PC-9 (cell line): ENCODE data around the gene RHOD. TPM values are rescaled to one million over a fixed set of nuclear protein-coding genes. Genes with fewer than 3 reads are reported as not detected.

Experiments used
- BruUV-seq: library from RNA; stranded (reverse); fragments of 400-500 nt; replicated peaks from 2 replicates; lab custom pipeline; 2021; lab: Mats Ljungman, UMichigan
- CTCF ChIA-PET: fragments of 300-600 bp; sonication (Branson Sonifier 250); formaldehyde crosslinking; loops from one replicate; lab custom pipeline; 2022; ENCODE audit warnings: antibody characterized with exemption; lab: Charles Lee
- POLR2A ChIA-PET: fragments of 300-600 bp; sonication (Branson Sonifier 250); formaldehyde crosslinking; loops from one replicate; lab custom pipeline; 2022; ENCODE audit warnings: antibody characterized with exemption; ENCODE audit not compliant: unreplicated experiment; lab: Charles Lee
- DNase-seq, 2 experiments: peaks; one replicate each; pipeline versions ENCODE4 v3.0.0 to v3.0.0-alpha.2; 2015 to 2022; ENCODE audit warnings: mixed read lengths in 1 of 2
- H2AFZ ChIP-seq: fragments of 200-600 bp; sonication (generic); 2 replicates; pipeline ENCODE4 v1.8.1; 2017; ENCODE audit warnings: antibody characterized with exemption
- H3F3A ChIP-seq: fragments of 200-600 bp; sonication (generic); 2 replicates; pipeline ENCODE4 v1.8.1; 2017; ENCODE audit warnings: antibody characterized with exemption, mild to moderate bottlenecking, low read depth; ENCODE audit not compliant: insufficient read depth
- H3K27ac ChIP-seq: fragments of 200-600 bp; sonication (generic); 2 replicates; pipeline ENCODE4 v1.6.1; 2016; ENCODE audit warnings: mixed run types
- H3K27me3 ChIP-seq: fragments of 200-600 bp; sonication (generic); 2 replicates; pipeline ENCODE4 v1.6.1; 2016; ENCODE audit warnings: low read depth, mixed run types; ENCODE audit not compliant: insufficient read depth
- H3K36me3 ChIP-seq: fragments of 200-600 bp; sonication (generic); 2 replicates; pipeline ENCODE4 v1.6.1; 2016; ENCODE audit warnings: low read depth, mixed run types
- H3K4me1 ChIP-seq: fragments of 200-600 bp; sonication (generic); replicated peaks from 2 replicates; pipeline ENCODE4 v1.6.1; 2016; ENCODE audit warnings: mixed run types; ENCODE audit not compliant: insufficient read depth
- H3K4me2 ChIP-seq: fragments of 200-600 bp; sonication (generic); 2 replicates; pipeline ENCODE4 v1.6.1; 2017; ENCODE audit warnings: mixed run types
- H3K4me3 ChIP-seq: fragments of 200-600 bp; sonication (generic); 2 replicates; pipeline ENCODE4 v1.6.1; 2016; ENCODE audit warnings: mixed run types
- H3K79me2 ChIP-seq: fragments of 200-600 bp; sonication (generic); 2 replicates; pipeline ENCODE4 v1.6.1; 2017; ENCODE audit warnings: low read depth, mixed run types
- H3K9me2 ChIP-seq: fragments of 200-600 bp; sonication (generic); 2 replicates; pipeline ENCODE4 v1.8.1; 2017; ENCODE audit warnings: mild to moderate bottlenecking; ENCODE audit not compliant: insufficient read depth
- H3K9me3 ChIP-seq: fragments of 200-600 bp; sonication (generic); 2 replicates; pipeline ENCODE4 v1.8.1; 2016; ENCODE audit warnings: low read depth; ENCODE audit not compliant: insufficient read depth
- H4K20me1 ChIP-seq: fragments of 200-600 bp; sonication (generic); 2 replicates; pipeline ENCODE4 v1.8.1; 2017; ENCODE audit not compliant: insufficient read depth
- EZH2 ChIP-seq: fragments of 200-600 bp; sonication (generic); IDR thresholded peaks from 2 replicates; pipeline ENCODE4 v1.8.0; 2017; ENCODE audit warnings: antibody characterized with exemption, low read depth
- intact Hi-C: fragments of 100-400 bp; cut with micrococcal nuclease; formaldehyde crosslinking; loops from one replicate; pipeline ENCODE4 v1.10.0; 2022; ENCODE audit not compliant: unreplicated experiment
- total RNA-seq: library from RNA; stranded (reverse); gene quantifications from 2 replicates; pipeline ENCODE4 v1.2.3, GENCODE V29; 2021
- TF ChIP-seq, protein P1 (sequence below): fragments of 200-600 bp; sonication (generic); conservative IDR thresholded peaks from 2 replicates; pipeline ENCODE4 v1.6.1; 2017; ENCODE audit warnings: mixed run types, antibody characterized with exemption, mild to moderate bottlenecking, moderate library complexity

Gene RHOD
- total RNA-seq, 1 experiment from 2014 or later, result 127 TPM

DNA sequence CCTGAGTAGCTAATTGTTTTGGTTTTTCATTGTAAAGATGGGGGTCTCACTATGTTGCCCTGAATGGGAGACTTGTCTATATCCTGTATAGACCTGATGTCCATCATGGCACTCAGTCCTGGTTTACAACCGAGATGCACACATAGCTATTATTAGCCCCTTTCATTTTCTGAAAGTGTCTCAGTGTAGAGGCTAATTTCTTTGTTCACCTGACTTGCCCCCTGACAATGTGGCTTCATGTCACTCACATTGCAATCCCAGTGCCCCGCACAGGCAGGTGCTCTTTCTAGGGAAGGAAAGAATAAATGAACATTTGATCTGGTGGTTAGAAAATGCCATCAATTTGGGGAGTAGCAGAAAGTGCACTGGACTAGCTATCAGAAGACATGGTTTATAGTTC lies 49.3 kb downstream of the RHOD start:
- no peaks in the 10 kb centered on the region for H4K20me1 ChIP-seq
- CTCF ChIA-PET, result no interaction called here

DNA sequence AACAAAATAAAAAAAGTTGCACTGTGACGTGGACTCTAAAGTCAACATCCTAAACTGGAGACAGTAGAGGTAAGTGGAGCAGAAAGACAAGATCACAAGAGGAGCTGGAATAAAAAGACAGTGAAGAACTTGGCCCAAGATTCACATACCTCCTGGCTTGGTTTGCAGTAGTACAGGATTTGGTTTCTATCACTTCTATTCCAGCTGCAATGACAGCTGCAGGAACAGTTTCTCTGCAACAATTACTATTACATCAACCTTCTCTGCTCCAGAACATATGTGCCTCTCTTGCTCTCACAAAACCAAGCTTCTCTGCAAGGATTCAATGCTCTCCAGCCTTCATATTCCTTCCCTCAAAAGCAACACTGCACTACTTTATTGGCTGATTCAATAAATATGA lies 54.6 kb downstream of the RHOD start:
- no peaks in the 10 kb centered on the region for H3K79me2 ChIP-seq
- POLR2A ChIA-PET, result no interaction called here
- TF ChIP-seq, protein P1, sequence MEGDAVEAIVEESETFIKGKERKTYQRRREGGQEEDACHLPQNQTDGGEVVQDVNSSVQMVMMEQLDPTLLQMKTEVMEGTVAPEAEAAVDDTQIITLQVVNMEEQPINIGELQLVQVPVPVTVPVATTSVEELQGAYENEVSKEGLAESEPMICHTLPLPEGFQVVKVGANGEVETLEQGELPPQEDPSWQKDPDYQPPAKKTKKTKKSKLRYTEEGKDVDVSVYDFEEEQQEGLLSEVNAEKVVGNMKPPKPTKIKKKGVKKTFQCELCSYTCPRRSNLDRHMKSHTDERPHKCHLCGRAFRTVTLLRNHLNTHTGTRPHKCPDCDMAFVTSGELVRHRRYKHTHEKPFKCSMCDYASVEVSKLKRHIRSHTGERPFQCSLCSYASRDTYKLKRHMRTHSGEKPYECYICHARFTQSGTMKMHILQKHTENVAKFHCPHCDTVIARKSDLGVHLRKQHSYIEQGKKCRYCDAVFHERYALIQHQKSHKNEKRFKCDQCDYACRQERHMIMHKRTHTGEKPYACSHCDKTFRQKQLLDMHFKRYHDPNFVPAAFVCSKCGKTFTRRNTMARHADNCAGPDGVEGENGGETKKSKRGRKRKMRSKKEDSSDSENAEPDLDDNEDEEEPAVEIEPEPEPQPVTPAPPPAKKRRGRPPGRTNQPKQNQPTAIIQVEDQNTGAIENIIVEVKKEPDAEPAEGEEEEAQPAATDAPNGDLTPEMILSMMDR, result no peak
- TF ChIP-seq EZH2, result no peak
- CTCF ChIA-PET, result no interaction called here
- no TSS peak for BruUV-seq
- no peaks in the 10 kb centered on the region for H3K9me3 ChIP-seq
- H3K4me1 ChIP-seq, result no peaks in the 10 kb centered on the region
- H3K27ac ChIP-seq, result no peak overlapping the region
- H3K9me2 ChIP-seq, result no peaks in the 10 kb centered on the region
- H3K27me3 ChIP-seq, result no peaks in the 10 kb centered on the region
- H4K20me1 ChIP-seq, result no peaks in the 10 kb centered on the region
- intact Hi-C loops, result no loop called here
- H3K36me3 ChIP-seq, result no peaks in the 10 kb centered on the region
- no peak for DNase-seq
- no peak overlapping the region for H3K4me2 ChIP-seq
- no peak overlapping the region for H2AFZ ChIP-seq
- H3F3A ChIP-seq, result peaks cover 6% of the 10 kb centered on the region
- no peak overlapping the region for H3K4me3 ChIP-seq

More for the DNA sequence above, 49.3 kb downstream of the RHOD start:
- TF ChIP-seq EZH2, result no peak
- TF ChIP-seq, protein P1, result no peak
- no TSS peak for BruUV-seq
- Histone ChIP-seq H3K27me3 (no peaks in the 10 kb centered on the region), H3K79me2 (no peaks in the 10 kb centered on the region), H3K9me3 (no peaks in the 10 kb centered on the region), H3K4me1 (no peaks in the 10 kb centered on the region), H2AFZ (no peak overlapping the region), H3K9me2 (no peaks in the 10 kb centered on the region), H3K4me3 (no peak overlapping the region), H3K27ac (no peak overlapping the region), H3K36me3 (no peaks in the 10 kb centered on the region), H3F3A (no peaks in the 10 kb centered on the region; the same call in 1 of the 2 replicates), H3K4me2 (no peak overlapping the region)
- POLR2A ChIA-PET, result interaction anchor here (0.6 kb wide), 1 partner anchor 12 kb away, joined by 3 read pairs; no protein-coding TSS in a partner anchor
- DNase-seq, result no peak
- intact Hi-C loops, result no loop called here

DNA sequence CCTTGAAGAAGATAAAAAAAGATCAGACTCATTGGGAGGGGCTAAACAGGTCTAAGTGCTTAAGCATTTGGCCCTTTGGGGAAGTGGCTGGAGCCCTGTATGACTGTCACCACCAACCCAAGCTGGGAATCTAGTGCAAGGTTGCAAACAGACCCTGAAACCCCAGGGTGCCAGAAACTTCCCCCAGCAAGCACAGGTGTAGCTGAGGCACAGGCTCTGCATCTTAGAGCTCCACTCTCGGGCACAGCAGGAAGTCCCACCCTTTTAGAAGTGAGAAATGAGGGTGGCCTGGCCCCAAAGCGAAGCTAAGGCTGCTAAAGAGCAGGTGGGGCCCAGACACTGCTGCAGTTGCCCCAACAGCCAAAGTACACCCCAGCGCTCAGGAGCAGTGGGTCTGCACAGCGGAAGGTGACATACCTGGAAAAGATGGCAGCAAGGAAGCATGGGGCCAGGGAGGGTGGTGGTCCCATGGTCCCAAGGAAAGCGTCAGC lies 56.6 kb downstream of the RHOD start:
- ChIA-PET POLR2A (interaction anchor here (0.7 kb wide), 1 partner anchor 489 kb away, joined by 4 read pairs; no protein-coding TSS in a partner anchor), CTCF (no interaction called here)
- Histone ChIP-seq H3K27ac (no peak overlapping the region), H3K4me3 (no peak overlapping the region), H2AFZ (no peak overlapping the region), H3K79me2 (no peaks in the 10 kb centered on the region), H3K4me1 (no peaks in the 10 kb centered on the region), H3K36me3 (no peaks in the 10 kb centered on the region), H3K4me2 (no peak overlapping the region), H3K9me3 (no peaks in the 10 kb centered on the region), H4K20me1 (no peaks in the 10 kb centered on the region), H3K27me3 (no peaks in the 10 kb centered on the region), H3F3A (peaks cover 17% of the 10 kb centered on the region; the same call in 1 of the 2 replicates), H3K9me2 (no peaks in the 10 kb centered on the region)
- no TSS peak for BruUV-seq
- intact Hi-C loops, result no loop called here
- TF ChIP-seq, protein P1, result no peak
- TF ChIP-seq EZH2, result no peak
- no peak for DNase-seq
